NCI-H1105 treated with DMSO at 0.1 percent for 48 hours (cell line): ENCODE measurements around the gene GUSB.
A peak's percentile ranks its signal among the peaks of the same experiment; 100 is the strongest.
"Not testable (repeated sequence)": the region's sequence is repeated elsewhere in the genome, so short reads cannot be mapped to it uniquely, and the experiment has no call there.

Source experiments
- DNase-seq: peaks from one replicate; lab custom pipeline; 2025; lab: John Stamatoyannopoulos, UW

Gene GUSB

GRCh38 chr7:65981965-65982792 lies at the start of gene GUSB:
GUSB (minus strand) TSS chr7:65982213; CDS start chr7:65982183, 30 bp downstream.
- peak; percentile 90 for DNase-seq

- not testable (repeated sequence) for DNase-seq
These were observed 46.3 kb upstream of the GUSB start for GRCh38 chr7:66028342-66028741.

GRCh38 chr7:66016131-66016461 lies 34.1 kb upstream of the GUSB start:
- no peak for DNase-seq

- no peak for DNase-seq
These were observed 33.6 kb upstream of the GUSB start for GRCh38 chr7:66015440-66016130.

GRCh38 chr7:66013938-66014337 lies 31.9 kb upstream of the GUSB start:
- no peak for DNase-seq

GRCh38 chr7:66007232-66007631 lies 25.2 kb upstream of the GUSB start:
- DNase-seq, result no peak

GRCh38 chr7:66005115-66005671 lies 23.2 kb upstream of the GUSB start:
- not testable (repeated sequence) for DNase-seq

- not testable (repeated sequence) for DNase-seq
These were observed 18.9 kb upstream of the GUSB start for GRCh38 chr7:66000823-66001417.

- DNase-seq, result not testable (repeated sequence)
These were observed 13.0 kb upstream of the GUSB start for GRCh38 chr7:65994984-65995383.

GRCh38 chr7:65992526-65992925 lies 10.5 kb upstream of the GUSB start:
- no peak for DNase-seq

- DNase-seq, result not testable (repeated sequence)
These were observed 9.8 kb upstream of the GUSB start for GRCh38 chr7:65991829-65992228.

GRCh38 chr7:65989694-65990080 lies 7.7 kb upstream of the GUSB start:
- DNase-seq, result no peak

- not testable (repeated sequence) for DNase-seq
These were observed 6.5 kb upstream of the GUSB start for GRCh38 chr7:65988503-65988902.

- DNase-seq, result no peak
These were observed 6.1 kb upstream of the GUSB start for GRCh38 chr7:65988084-65988483.

GRCh38 chr7:65983965-65984658 lies 2.1 kb upstream of the GUSB start:
- DNase-seq, result no peak

GRCh38 chr7:65980478-65981250 lies 1.3 kb downstream of the GUSB start:
- no peak for DNase-seq

- DNase-seq, result no peak
These were observed 2.2 kb downstream of the GUSB start for GRCh38 chr7:65979583-65980477.

- no peak for DNase-seq
These were observed 3.0 kb downstream of the GUSB start for GRCh38 chr7:65978891-65979582.

- DNase-seq, result no peak
These were observed 5.3 kb downstream of the GUSB start for GRCh38 chr7:65976659-65977196.
